GM12878 (cell line): Measurements from ENCODE around the gene KRTAP10-6.

Experiments used
- SIN3A ChIP-seq: IDR thresholded peaks from 2 replicates; pipeline ENCODE4 v1.6.1; 2012; ENCODE audit warnings: low read depth, low read length, improper control_type of control experiment
- TF ChIP-seq, protein P1 (sequence below): IDR thresholded peaks from 2 replicates; pipeline ENCODE4 v1.6.1; 2011; ENCODE audit warnings: low read depth, mild to moderate bottlenecking, low read length, moderate library complexity, borderline replicate concordance; ENCODE audit errors: extremely low read depth
- TF ChIP-seq, protein P2 (sequence below): fragments of 450-650 bp; IDR thresholded peaks from 2 replicates; pipeline ENCODE4 v1.6.1; 2017; ENCODE audit warnings: mild to moderate bottlenecking, low read depth, inconsistent platforms; ENCODE audit not compliant: poor library complexity, severe bottlenecking
- TF ChIP-seq, protein P3 (sequence below): IDR thresholded peaks from 2 replicates; pipeline ENCODE4 v1.6.1; 2012; ENCODE audit warnings: low read length, inconsistent platforms

DNA sequence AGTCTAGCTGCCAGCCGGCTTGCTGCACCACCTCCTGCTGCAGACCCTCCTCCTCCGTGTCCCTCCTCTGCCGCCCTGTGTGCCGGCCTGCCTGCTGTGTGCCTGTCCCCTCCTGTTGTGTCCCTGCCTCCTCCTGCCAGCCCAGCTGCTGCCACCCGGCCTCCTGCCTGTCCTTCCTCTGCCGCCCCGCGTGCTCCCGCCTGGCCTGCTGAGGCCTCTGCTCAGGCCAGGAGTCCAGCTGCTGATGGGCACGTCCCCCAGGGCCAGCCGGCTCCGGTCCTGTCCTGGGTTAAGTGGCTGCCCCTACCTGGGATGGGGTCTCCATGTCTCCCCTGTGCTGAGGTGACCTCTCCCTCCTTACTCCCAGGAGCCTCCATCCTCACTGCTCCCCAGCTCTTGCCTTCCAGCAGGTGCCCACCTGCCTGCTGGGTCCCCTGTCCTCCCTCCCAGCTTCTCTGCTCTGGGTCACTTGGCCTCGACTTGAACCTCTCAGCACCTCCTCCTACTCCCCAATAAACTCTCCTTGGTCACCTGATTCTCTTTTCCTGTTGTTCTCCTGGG, 20.4 kb upstream of the KRTAP10-6 start:
- TF ChIP-seq, protein P1, sequence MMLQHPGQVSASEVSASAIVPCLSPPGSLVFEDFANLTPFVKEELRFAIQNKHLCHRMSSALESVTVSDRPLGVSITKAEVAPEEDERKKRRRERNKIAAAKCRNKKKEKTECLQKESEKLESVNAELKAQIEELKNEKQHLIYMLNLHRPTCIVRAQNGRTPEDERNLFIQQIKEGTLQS = no peak
- TF ChIP-seq, protein P2, sequence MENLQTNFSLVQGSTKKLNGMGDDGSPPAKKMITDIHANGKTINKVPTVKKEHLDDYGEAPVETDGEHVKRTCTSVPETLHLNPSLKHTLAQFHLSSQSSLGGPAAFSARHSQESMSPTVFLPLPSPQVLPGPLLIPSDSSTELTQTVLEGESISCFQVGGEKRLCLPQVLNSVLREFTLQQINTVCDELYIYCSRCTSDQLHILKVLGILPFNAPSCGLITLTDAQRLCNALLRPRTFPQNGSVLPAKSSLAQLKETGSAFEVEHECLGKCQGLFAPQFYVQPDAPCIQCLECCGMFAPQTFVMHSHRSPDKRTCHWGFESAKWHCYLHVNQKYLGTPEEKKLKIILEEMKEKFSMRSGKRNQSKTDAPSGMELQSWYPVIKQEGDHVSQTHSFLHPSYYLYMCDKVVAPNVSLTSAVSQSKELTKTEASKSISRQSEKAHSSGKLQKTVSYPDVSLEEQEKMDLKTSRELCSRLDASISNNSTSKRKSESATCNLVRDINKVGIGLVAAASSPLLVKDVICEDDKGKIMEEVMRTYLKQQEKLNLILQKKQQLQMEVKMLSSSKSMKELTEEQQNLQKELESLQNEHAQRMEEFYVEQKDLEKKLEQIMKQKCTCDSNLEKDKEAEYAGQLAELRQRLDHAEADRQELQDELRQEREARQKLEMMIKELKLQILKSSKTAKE = no peak
- TF ChIP-seq SIN3A = no peak
- TF ChIP-seq, protein P3, sequence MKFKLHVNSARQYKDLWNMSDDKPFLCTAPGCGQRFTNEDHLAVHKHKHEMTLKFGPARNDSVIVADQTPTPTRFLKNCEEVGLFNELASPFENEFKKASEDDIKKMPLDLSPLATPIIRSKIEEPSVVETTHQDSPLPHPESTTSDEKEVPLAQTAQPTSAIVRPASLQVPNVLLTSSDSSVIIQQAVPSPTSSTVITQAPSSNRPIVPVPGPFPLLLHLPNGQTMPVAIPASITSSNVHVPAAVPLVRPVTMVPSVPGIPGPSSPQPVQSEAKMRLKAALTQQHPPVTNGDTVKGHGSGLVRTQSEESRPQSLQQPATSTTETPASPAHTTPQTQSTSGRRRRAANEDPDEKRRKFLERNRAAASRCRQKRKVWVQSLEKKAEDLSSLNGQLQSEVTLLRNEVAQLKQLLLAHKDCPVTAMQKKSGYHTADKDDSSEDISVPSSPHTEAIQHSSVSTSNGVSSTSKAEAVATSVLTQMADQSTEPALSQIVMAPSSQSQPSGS = no peak
